A673 (cell line): ENCODE results near the gene PDGFD. TPM values are rescaled to one million over a fixed set of nuclear protein-coding genes. Genes with fewer than 3 reads are reported as not detected.
A peak's percentile ranks its signal among the peaks of the same experiment; 100 is the strongest.

ENCODE experiments used
- BruUV-seq: library from RNA; stranded (reverse); fragments of 400-500 nt; replicated peaks from 2 replicates; lab custom pipeline; 2021; lab: Mats Ljungman, UMichigan
- CTCF ChIA-PET: fragments of 300-600 bp; sonication (Branson Sonifier 250); formaldehyde crosslinking; loops from one replicate; lab custom pipeline; 2022; ENCODE audit warnings: antibody characterized with exemption; lab: Charles Lee
- POLR2A ChIA-PET: fragments of 300-600 bp; sonication (Branson Sonifier 250); formaldehyde crosslinking; loops from one replicate; lab custom pipeline; 2022; ENCODE audit warnings: antibody characterized with exemption; ENCODE audit not compliant: low non-redundant PET; lab: Charles Lee
- DNase-seq: peaks from one replicate; pipeline ENCODE4 v3.0.0-alpha.2; 2015; ENCODE audit warnings: low spot score
- H3K27ac ChIP-seq: fragments of 200-600 bp; sonication (generic); 2 replicates; pipeline ENCODE4 v1.5.1; 2016; ENCODE audit warnings: mixed run types, low read depth, mild to moderate bottlenecking, mixed read lengths, antibody characterized with exemption, low read length; ENCODE audit not compliant: poor library complexity, severe bottlenecking
- H3K27me3 ChIP-seq: fragments of 200-600 bp; sonication (generic); replicated peaks from 2 replicates; pipeline ENCODE4 v1.6.1; 2017; ENCODE audit warnings: mixed run types, low read depth, mild to moderate bottlenecking, mixed read lengths, antibody characterized with exemption, low read length; ENCODE audit not compliant: insufficient read depth, poor library complexity
- H3K36me3 ChIP-seq: fragments of 200-600 bp; sonication (generic); 2 replicates; pipeline ENCODE4 v1.6.1; 2016; ENCODE audit warnings: mixed run types, mild to moderate bottlenecking, mixed read lengths, antibody characterized with exemption, low read length; ENCODE audit not compliant: insufficient read depth, poor library complexity, severe bottlenecking
- H3K4me1 ChIP-seq: fragments of 200-600 bp; sonication (generic); 2 replicates; pipeline ENCODE4 v1.6.1; 2017; ENCODE audit warnings: mixed run types, mild to moderate bottlenecking, mixed read lengths, antibody characterized with exemption, low read length; ENCODE audit not compliant: insufficient read depth, poor library complexity, severe bottlenecking
- H3K4me3 ChIP-seq: fragments of 200-600 bp; sonication (generic); 2 replicates; pipeline ENCODE4 v1.5.1; 2016; ENCODE audit warnings: low read depth, mixed run types, mild to moderate bottlenecking, mixed read lengths, low read length; ENCODE audit not compliant: poor library complexity, severe bottlenecking
- H3K9me3 ChIP-seq: fragments of 200-600 bp; sonication (generic); 2 replicates; pipeline ENCODE4 v1.6.1; 2016; ENCODE audit warnings: mixed run types, low read depth, mild to moderate bottlenecking, mixed read lengths, antibody characterized with exemption, low read length; ENCODE audit not compliant: poor library complexity, severe bottlenecking
- EZH2 ChIP-seq: fragments of 200-600 bp; sonication (generic); IDR thresholded peaks from 2 replicates; pipeline ENCODE4 v1.6.1; 2017; ENCODE audit warnings: borderline replicate concordance, low read depth, mild to moderate bottlenecking, mixed read lengths, antibody characterized with exemption, low read length; ENCODE audit not compliant: poor library complexity, severe bottlenecking
- intact Hi-C: fragments of 100-400 bp; cut with micrococcal nuclease; formaldehyde crosslinking; loops from one replicate; pipeline ENCODE4 v1.10.0; 2022; ENCODE audit not compliant: unreplicated experiment
- total RNA-seq: library from RNA; stranded (reverse); gene quantifications from 2 replicates; pipeline ENCODE4 v1.2.3, GENCODE V29; 2021
- TF ChIP-seq, protein P1 (sequence below): fragments of 300-800, 200-600 bp; sonication (generic); conservative IDR thresholded peaks from 2 replicates; pipeline ENCODE4 v1.5.1; 2017; ENCODE audit warnings: low read depth, mild to moderate bottlenecking, antibody characterized with exemption, low read length, moderate library complexity, mixed read lengths

PDGFD gene
- total RNA-seq, 1 experiment from 2014 or later, result 6.1 TPM

DNA sequence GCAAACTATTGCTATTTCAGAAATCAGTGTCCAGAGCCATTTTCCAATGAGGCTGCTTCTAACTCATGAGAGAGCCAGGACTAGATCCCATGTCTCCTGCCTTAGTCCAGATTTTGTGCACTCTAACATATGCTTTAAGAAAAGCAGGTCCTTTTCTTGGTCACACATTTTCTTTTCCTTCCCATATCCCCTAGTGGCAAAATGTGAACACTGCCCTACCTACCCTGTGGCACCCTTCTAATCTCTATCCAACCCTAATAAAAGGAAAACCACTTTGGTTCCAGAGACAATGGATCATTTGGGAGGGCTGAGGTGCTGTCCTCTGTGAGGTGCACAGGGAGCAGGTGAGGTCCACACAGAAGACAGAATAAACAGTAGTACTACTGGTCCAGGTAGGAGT is 199.6 kb downstream of the PDGFD start:
- Histone ChIP-seq H3K27ac (no peak overlapping the region), H3K4me3 (no peak overlapping the region), H3K36me3 (no peaks in the 10 kb centered on the region), H3K9me3 (no peaks in the 10 kb centered on the region), H3K4me1 (no peaks in the 10 kb centered on the region), H3K27me3 (no peaks in the 10 kb centered on the region)
- ChIA-PET POLR2A (no interaction called here), CTCF (no interaction called here)
- intact Hi-C loops, result no loop called here
- TF ChIP-seq EZH2, result no peak
- TF ChIP-seq, protein P1, sequence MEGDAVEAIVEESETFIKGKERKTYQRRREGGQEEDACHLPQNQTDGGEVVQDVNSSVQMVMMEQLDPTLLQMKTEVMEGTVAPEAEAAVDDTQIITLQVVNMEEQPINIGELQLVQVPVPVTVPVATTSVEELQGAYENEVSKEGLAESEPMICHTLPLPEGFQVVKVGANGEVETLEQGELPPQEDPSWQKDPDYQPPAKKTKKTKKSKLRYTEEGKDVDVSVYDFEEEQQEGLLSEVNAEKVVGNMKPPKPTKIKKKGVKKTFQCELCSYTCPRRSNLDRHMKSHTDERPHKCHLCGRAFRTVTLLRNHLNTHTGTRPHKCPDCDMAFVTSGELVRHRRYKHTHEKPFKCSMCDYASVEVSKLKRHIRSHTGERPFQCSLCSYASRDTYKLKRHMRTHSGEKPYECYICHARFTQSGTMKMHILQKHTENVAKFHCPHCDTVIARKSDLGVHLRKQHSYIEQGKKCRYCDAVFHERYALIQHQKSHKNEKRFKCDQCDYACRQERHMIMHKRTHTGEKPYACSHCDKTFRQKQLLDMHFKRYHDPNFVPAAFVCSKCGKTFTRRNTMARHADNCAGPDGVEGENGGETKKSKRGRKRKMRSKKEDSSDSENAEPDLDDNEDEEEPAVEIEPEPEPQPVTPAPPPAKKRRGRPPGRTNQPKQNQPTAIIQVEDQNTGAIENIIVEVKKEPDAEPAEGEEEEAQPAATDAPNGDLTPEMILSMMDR, result 0 out of 2 replicates have a peak, but pooled peaks have one; percentile 13
- BruUV-seq, result no TSS peak
- no peak for DNase-seq

DNA sequence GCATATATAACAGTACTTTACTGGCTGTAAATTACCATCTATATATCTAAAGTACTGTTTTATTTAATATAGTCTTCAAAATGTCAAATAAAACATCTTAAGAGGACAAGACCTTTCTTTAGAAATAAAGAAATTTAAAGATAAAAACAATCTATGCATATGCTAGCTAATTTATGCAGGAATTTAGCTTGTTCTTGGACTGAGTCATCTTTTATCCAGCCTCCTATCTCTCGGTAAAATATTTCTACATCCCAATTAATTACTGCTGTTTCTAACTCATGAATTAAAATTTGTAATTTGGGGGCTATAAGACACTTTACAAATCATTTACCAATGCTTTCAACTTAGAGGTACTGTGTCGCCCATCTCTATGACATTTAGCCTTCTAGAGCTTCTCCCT is 200.3 kb downstream of the PDGFD start:
- Histone ChIP-seq H3K36me3 (no peaks in the 10 kb centered on the region), H3K27me3 (no peaks in the 10 kb centered on the region), H3K9me3 (no peaks in the 10 kb centered on the region), H3K4me1 (no peaks in the 10 kb centered on the region), H3K27ac (no peak overlapping the region), H3K4me3 (no peak overlapping the region)
- intact Hi-C loops, result no loop called here
- ChIA-PET POLR2A (no interaction called here), CTCF (no interaction called here)
- TF ChIP-seq EZH2, result no peak
- TF ChIP-seq, protein P1, result no peak
- BruUV-seq, result no TSS peak
- peak; percentile 27 for DNase-seq

DNA sequence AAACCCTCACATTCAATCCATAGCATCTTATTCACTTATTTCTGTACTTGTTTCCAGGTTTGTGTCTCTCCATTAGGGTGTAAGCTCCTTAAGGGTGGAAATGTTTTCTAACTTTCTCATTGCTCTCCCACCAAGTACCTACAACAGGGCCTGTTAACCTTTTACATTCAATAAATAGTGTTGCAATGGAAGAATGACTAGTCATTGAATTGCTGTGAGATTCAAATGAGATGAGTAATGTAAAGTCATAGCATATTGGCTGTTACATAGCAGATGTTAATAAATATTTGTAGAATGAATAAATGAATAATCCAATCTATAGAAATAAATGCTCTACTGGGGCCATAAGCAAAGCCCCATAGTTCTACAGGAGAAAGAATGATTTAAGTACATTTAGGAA is 202.9 kb downstream of the PDGFD start:
- Histone ChIP-seq H3K36me3 (no peaks in the 10 kb centered on the region), H3K4me1 (no peaks in the 10 kb centered on the region), H3K27ac (no peak overlapping the region), H3K27me3 (no peaks in the 10 kb centered on the region), H3K9me3 (no peaks in the 10 kb centered on the region), H3K4me3 (no peak overlapping the region)
- no peak for TF ChIP-seq EZH2
- TF ChIP-seq, protein P1, result no peak
- intact Hi-C loops, result no loop called here
- BruUV-seq, result no TSS peak
- ChIA-PET POLR2A (no interaction called here), CTCF (no interaction called here)
- DNase-seq, result no peak
